Left forelimb (tissue), 1 donor: Measurements from ENCODE around the gene NUBP1.

Experiments
- DNase-seq: peaks from one replicate; pipeline ENCODE4 v3.0.0-alpha.2; 2018; ENCODE audit warnings: low spot score

NUBP1 gene

GRCh38 chr16:10806698-10807097 is 63.1 kb downstream of the NUBP1 start:
- DNase-seq = no peak

GRCh38 chr16:10808218-10808617 is 64.6 kb downstream of the NUBP1 start:
- no peak for DNase-seq

GRCh38 chr16:10808850-10809249 is 65.2 kb downstream of the NUBP1 start:
- no peak for DNase-seq

- DNase-seq = no peak
These were observed 66.1 kb downstream of the NUBP1 start for GRCh38 chr16:10809706-10810105.

GRCh38 chr16:10812312-10813098 is 68.9 kb downstream of the NUBP1 start:
- no peak for DNase-seq

GRCh38 chr16:10813099-10813455 is 69.4 kb downstream of the NUBP1 start:
- no peak for DNase-seq

- DNase-seq = no peak
These were observed 73.9 kb downstream of the NUBP1 start for GRCh38 chr16:10817514-10817913.

GRCh38 chr16:10817963-10818941 is 74.6 kb downstream of the NUBP1 start, which contains the start of gene TVP23A:
Gene TVP23A (minus strand): TSS chr16:10818794. CDS start chr16:10818493, 301 bp downstream.
- DNase-seq = peak; percentile 72
